Measurements from ENCODE around the gene UVSSA.
"Not testable (repeated sequence)": the region's sequence is repeated elsewhere in the genome, so short reads cannot be mapped to it uniquely, and the experiment has no call there.

UVSSA gene

DNA sequence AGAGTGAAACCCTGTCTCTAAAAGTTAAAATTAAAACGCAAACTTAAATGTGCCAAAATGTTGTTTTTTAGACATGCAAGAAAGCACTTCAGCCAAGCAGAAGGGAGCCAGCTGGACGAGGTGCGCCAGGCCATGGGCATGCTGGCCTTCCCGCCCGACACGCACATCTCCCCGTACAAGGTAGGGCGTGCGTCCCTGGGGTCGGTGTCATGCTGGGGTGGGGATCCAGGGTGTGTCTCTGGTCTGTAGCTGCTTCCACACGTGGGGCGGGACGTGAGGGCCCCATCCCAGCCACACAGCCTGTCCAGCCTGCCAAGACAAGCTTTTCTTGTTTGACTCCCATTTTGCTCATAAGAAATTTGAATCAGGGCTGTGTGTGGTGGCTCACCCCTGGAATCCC lies 14.3 kb upstream of the UVSSA start:
- DNase-seq: no peak

GRCh38 chr4:1333256-1333655 lies 13.8 kb upstream of the UVSSA start:
- DNase-seq: no peak

DNA sequence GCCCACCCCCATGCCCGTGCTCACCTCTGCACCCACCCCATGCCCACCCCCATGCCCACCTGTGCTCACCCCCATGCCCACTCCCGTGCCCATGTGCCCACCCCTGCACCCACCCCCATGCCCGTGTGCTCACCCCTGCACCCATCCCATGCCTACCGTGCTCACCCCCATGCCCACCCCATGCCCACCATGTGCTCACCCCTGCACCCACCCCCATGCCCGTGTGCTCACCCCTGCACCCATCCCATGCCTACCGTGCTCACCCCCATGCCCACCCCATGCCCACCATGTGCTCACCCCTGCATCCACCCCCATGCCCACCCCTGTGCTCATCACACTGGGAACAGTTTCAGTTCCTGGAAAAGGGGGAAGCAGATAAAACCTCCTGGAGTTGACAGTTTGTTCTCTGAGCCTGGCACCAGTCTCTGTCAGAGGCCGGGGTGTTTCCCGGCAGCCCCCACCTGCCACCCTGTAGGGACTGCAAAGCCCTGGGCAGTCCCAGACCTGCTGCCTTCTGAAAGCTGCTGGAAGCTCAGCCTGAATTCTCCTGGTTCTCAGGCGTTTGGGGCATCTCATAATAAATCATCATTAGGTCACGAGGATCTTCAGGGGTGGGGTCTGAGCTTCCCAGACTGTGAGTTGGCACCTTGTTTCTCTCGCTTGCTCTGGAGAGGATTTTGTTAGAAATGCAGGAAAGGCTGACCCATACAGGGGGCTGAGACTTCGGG lies 13.0 kb upstream of the UVSSA start:
- DNase-seq: not testable (repeated sequence)

DNA sequence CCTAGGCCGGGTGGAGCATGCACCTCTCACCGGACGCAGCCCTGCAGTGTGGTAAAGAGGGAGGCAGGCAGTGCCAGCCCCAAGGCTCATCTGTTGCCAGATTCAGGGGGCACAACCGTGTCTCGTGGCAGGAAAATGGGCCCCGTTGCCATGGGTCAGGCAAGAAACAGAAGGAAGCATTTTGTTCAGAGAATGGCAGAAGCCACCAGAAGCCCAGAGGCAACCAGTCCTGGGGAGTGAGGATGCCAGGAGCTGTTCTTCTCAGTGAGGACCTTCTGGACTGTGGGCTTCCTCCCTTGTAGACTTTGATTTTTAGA lies 12.5 kb upstream of the UVSSA start:
- no peak for DNase-seq

- DNase-seq: not testable (repeated sequence)
Measured at GRCh38 chr4:1335193-1335883, 11.7 kb upstream of the UVSSA start.

- no peak for DNase-seq
Measured at GRCh38 chr4:1336088-1336491, 10.9 kb upstream of the UVSSA start.

- no peak for DNase-seq
Measured at GRCh38 chr4:1337376-1337831, 9.6 kb upstream of the UVSSA start.

DNA sequence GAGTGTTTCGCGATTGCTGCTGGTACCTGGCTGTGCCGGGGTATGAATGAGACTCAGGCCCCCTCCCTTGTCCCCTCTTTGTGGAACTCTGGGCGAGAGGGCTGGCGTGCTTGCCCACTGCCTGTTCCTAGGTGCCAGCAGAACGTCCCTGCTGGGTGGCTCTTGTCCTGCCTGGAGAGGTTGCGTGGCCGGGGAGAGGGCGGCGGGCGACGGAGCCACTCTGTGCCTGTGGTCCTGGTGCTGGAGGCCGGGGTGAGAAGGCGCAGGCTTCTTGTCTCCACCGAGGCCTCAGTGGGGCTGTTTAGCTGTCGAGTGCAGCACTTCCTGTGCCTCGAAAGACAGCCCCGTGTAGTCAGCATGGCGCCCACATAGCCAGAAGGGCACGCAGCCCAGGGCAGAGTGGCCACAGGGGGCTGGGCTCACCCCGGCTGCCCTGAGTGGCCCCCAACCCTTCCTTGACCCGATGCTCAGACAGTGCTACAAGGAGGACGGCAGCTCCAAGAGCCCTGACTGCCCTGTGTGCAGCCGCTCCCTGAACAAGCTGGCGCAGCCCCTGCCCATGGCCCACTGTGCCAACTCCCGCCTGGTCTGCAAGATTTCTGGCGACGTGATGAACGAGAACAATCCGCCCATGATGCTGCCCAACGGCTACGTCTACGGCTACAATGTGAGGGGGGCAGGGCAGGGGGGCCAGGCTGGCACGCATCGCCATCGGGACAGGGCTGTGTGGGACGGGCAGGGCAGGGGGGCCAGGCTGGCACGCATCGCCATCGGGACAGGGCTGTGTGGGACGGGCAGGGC lies 8.9 kb upstream of the UVSSA start:
- no peak for DNase-seq

DNA sequence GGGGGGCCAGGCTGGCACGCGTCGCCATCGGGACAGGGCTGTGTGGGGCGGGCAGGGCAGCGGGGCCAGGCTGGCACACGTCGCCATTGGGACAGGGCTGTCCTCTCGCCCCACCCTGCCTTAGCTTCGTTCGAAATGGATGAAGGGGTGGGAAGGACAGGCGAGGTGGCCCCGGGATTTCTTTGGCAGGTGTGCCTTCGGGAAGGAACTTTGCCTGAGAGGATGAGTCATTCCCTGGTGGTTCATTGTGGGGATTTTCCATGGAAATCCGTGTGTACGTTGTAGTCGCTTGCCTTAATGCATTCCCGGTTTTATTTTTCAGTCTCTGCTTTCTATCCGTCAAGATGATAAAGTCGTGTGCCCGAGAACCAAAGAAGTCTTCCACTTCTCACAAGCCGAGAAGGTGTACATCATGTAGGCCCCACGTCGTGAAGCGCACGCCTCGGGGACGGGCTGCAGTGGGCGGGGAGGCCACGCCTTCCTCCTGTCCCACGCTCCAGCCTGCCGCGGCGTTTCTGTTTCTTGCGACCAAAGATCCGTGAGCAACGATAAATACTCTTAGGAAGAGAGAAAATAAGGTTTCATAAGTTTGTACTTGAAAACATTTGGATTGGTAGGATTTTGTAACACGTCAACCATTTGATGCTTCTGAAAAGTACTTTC lies 8.1 kb upstream of the UVSSA start:
- DNase-seq: no peak

DNA sequence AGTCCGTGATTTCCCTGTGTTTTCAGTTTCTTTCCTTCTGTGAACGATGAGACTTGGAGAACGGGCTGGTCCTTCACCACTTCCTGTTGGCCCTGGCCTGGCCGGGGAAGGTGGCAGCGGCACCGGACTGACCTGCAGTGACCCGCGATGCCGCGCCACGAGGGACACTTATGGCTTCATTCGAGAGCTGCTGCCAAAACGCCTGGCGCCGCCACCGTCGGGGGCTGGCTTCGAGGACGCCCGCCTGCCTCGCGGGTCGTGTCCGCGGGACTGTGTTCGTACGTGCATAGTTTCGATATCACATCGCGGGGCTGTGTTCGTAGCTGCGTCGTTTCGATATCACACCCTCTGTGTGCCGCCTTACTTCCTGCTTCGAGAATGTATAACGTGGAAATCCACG lies 7.5 kb upstream of the UVSSA start:
- DNase-seq: no peak

- no peak for DNase-seq
Measured at GRCh38 chr4:1340181-1340747, 6.7 kb upstream of the UVSSA start.

DNA sequence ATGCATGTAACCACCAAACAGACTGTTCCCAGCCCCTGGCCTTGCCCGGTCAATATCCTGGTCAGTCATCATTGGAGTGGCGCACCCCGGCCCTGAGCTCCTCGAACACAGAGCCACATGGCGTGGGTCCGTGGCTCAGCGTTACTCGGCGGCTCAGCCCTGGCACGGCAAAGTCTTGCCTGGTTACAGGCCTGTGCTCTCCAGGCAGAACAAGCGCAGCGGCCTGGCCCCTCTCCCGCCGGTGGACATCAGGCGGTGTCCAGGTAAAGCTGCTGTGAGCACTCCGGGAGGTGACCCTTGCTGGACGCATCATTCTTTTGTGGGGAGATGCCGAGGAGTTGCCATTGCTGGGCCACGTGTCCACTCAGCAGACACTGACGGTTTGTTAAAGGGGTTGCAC lies 6.1 kb upstream of the UVSSA start:
- DNase-seq: no peak

DNA sequence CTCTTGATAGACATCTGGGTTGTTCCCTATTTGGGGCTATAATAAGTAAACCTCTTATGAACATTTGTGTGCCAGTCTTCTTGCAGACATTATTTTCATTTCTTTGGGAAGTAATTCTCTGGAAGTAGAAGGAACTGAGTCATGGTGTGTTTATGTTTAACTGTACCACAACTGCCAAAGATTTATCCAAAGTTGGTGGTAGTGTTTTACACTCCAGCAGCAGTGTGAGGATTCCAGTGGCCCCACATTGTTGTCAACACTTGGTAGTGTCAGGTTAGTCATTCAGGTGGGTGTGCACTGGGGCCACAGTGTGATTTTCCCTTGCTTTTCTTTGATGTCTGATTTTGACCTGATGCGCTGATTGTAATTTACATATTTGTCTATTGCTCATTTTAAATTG lies 5.0 kb upstream of the UVSSA start:
- DNase-seq: no peak

GRCh38 chr4:1344696-1345095 lies 2.3 kb upstream of the UVSSA start:
- no peak for DNase-seq

DNA sequence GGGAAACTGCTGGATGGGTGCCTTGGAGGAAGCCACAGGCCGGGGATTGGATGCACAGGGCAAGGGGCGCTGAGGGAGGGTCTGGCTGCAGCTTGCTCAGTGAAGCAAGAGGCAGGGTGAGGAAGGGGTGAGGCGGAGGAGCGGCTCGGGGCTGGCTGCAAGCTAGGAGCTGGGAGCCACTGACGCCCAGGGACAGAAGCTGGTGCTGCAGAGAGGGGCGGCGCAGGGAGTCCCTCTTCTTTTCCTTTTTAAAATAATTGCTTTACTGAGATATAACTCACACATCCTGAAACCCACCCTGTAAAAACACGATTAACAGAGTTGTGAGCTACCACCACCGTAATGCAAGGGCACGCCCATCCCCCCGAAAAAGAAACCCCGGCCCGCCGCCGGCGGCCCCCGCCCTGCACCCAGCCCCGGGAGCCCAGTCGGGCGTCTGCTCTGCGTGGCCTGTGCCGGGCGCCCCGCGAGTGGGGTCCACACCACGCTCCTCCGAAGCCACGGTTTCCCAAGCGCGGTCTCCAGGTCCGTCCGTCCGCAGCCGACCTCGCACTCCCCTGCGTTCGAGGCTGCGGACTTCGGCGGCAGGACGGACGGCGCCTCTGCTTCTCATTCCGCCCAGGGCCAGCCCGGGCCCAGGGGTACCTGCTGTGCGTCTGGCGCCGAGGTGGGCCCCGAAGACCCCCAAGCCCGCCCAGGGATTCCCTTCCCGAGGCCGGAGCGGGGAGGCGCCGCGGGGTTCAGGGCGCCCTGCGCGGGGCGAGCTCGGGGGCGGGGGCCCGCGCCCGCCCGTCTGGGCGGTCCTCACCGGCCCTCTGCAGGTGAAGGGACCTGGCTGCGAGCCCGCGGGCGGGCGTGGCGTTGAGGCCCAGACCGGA lies 866 bp upstream of the UVSSA start:
- DNase-seq: peak; percentile 35

DNA sequence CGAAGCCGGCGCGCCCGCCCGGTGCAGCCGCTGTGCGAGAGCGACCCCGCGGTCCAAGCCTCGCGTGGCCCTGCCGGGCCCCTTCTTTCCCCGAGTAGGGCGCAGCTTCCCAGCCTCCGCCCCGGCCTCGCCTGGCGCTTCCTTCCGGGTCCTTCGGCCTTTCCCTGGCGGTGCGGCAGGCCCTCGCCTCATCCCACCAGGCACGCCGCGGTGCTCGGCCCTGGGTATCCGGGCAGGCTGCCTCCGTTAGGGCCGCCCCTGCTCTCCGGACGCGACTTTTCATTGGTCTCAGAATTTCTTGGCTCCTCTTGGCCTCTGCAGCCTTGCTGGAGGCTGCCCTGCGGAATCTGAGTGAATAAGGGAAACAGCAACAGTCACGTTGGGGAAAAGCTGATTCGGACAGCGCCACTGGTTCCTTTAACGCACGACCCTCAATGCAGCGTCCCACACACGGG lies 429 bp downstream of the UVSSA start:
- DNase-seq: peak; percentile 32

DNA sequence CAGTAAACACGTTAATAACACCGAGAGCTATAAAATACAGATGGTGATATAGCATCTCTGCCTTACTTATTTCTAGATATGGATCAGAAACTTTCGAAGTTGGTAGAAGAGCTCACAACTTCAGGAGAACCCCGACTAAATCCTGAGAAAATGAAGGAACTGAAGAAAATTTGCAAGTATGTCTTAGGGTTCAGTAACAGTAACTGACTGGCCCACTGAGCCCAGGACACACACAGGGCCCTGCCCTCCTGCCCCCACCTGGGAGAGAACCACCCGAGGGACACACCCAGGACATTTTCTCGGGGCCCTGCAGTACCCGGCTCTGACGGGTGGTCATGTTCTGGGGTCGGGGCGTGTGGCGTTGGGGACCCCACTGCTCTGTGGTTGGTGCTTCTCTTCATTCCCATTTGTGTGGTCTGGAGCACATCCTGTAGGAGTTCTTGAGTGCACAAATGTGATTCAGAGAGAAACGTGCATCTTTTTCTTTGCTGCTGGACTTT lies 1.1 kb downstream of the UVSSA start:
- DNase-seq: no peak

GRCh38 chr4:1348746-1349145 lies 1.7 kb downstream of the UVSSA start:
- no peak for DNase-seq

DNA sequence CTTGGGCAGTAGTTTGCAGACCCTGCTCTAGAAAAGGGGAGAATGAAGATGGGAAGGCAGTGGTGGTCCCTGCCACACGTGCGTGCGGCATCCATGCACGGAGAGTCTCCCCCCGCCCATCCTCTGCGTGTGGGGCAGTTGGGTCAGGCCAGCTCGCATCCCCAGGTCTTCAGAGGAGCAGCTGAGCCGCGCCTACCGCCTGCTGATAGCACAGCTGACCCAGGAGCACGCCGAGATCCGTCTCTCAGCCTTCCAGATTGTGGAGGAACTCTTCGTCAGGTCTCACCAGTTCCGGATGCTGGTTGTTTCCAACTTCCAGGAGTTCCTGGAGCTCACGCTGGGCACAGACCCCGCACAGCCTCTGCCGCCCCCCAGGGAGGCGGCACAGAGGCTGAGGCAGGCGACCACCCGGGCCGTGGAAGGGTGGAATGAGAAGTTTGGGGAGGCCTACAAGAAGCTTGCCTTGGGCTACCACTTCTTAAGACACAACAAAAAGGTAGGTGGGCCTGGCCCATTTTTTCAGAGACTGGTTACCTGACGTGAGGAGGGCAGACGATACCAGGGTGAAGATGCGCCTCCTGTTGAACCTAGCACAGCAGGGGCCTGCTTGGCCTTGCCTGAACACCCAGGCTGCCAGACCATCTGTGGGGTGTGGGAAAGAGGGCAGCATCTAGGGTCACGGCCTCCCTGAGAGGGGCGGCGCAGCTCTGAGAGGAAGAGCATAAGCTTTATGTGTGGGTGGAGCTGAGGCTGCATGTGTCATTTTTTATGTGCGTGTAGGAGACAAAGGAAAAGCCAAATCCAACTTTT lies 2.6 kb downstream of the UVSSA start:
- no peak for DNase-seq

- no peak for DNase-seq
Measured at GRCh38 chr4:1350169-1350520, 3.1 kb downstream of the UVSSA start.

Data from effector CD4-positive, alpha-beta T cell (primary cell).